Fibroblast of lung (primary cell): ENCODE measurements around the gene LDLRAD4. TPM values are rescaled to one million over a fixed set of nuclear protein-coding genes. Genes with fewer than 3 reads are reported as not detected.

Experiments
- DNase-seq, 2 donors: peaks; one replicate each; pipeline versions ENCODE4 v3.0.0 to v3.0.0-alpha.2; 2010; ENCODE audit warnings: low read depth in 2 of 2
- H2AFZ ChIP-seq: 2 replicates; pipeline ENCODE4 v1.5.1; 2012; ENCODE audit warnings: low read length, control low read depth, inconsistent platforms
- H3K27ac ChIP-seq: 2 replicates; pipeline ENCODE4 v1.5.1; 2011; ENCODE audit warnings: low read length, control low read depth; ENCODE audit not compliant: insufficient read depth
- H3K27me3 ChIP-seq: 2 replicates; pipeline ENCODE4 v1.5.1; 2011; ENCODE audit warnings: mild to moderate bottlenecking, low read length; ENCODE audit not compliant: control insufficient read depth, insufficient read depth
- H3K36me3 ChIP-seq: 2 replicates; pipeline ENCODE4 v1.5.1; 2011; ENCODE audit warnings: low read length; ENCODE audit not compliant: control insufficient read depth, insufficient read depth
- H3K4me1 ChIP-seq: 2 replicates; pipeline ENCODE4 v1.5.1; 2011; ENCODE audit warnings: low read length; ENCODE audit not compliant: control insufficient read depth, insufficient read depth; ENCODE audit errors: extremely low read depth
- H3K4me2 ChIP-seq: 2 replicates; pipeline ENCODE4 v1.5.1; 2011; ENCODE audit warnings: low read length, control low read depth; ENCODE audit not compliant: insufficient read depth; ENCODE audit errors: extremely low read depth
- H3K4me3 ChIP-seq, 4 experiments: fragments of 200-600 bp in 1 of 4; sonication (generic) in 1 of 4; replicated peaks in 1 of 4; 2 replicates each; pipeline ENCODE4 v1.5.1; 2011 to 2016; ENCODE audit warnings: low read length in 4 of 4, low read depth in 3 of 4, mild to moderate bottlenecking in 3 of 4, control low read depth in 2 of 4, inconsistent platforms in 1 of 4, mixed read lengths in 1 of 4; ENCODE audit not compliant: insufficient read depth in 1 of 4; ENCODE audit errors: control extremely low read depth in 1 of 4
- H3K79me2 ChIP-seq: 2 replicates; pipeline ENCODE4 v1.5.1; 2012; ENCODE audit warnings: mild to moderate bottlenecking, low read length, inconsistent platforms; ENCODE audit not compliant: control insufficient read depth, insufficient read depth
- H3K9ac ChIP-seq: 2 replicates; pipeline ENCODE4 v1.5.1; 2011; ENCODE audit warnings: mild to moderate bottlenecking, low read length, control low read depth; ENCODE audit not compliant: insufficient read depth
- H3K9me3 ChIP-seq: 2 replicates; pipeline ENCODE4 v1.5.1; 2012; ENCODE audit warnings: low read depth, low read length; ENCODE audit not compliant: control insufficient read depth, insufficient read depth
- H4K20me1 ChIP-seq: 2 replicates; pipeline ENCODE4 v1.5.1; 2011; ENCODE audit warnings: low read length; ENCODE audit not compliant: control insufficient read depth, insufficient read depth; ENCODE audit errors: extremely low read depth
- EZH2 ChIP-seq: IDR thresholded peaks from 2 replicates; pipeline ENCODE4 v1.5.1; 2012; ENCODE audit warnings: low read length, control low read depth, mild to moderate bottlenecking; ENCODE audit errors: missing control alignments
- polyA plus RNA-seq, 2 donors: library from polyadenylated mRNA; depleted of rRNA in 1 of 2; stranded (reverse) in 1 of 2; unstranded in 1 of 2; fragments of >200 nt; gene quantifications; 2 replicates each; pipeline ENCODE4 v1.2.1, GENCODE V29; 2011 to 2012; ENCODE audit warnings: missing spikeins in 1 of 2
- total RNA-seq: library from RNA; depleted of rRNA; stranded (reverse); fragments of >200 nt; gene quantifications from 2 replicates; pipeline ENCODE4 v1.2.1, GENCODE V29; 2014
- TF ChIP-seq, protein P1 (sequence below), 2 donors: IDR thresholded peaks in 1 of 2; conservative IDR thresholded peaks in 1 of 2; 1 replicate in 1 of 2; 2 replicates in 1 of 2; pipeline ENCODE4 v1.5.1; 2011 to 2012; ENCODE audit warnings: low read length in 2 of 2, control low read depth in 1 of 2, inconsistent platforms in 1 of 2, low read depth in 1 of 2, mild to moderate bottlenecking in 1 of 2

LDLRAD4 gene
- total and polyA plus RNA-seq, 2 donors (not counting 1 experiment from before 2014, with no cell fraction given) = not detected

DNA sequence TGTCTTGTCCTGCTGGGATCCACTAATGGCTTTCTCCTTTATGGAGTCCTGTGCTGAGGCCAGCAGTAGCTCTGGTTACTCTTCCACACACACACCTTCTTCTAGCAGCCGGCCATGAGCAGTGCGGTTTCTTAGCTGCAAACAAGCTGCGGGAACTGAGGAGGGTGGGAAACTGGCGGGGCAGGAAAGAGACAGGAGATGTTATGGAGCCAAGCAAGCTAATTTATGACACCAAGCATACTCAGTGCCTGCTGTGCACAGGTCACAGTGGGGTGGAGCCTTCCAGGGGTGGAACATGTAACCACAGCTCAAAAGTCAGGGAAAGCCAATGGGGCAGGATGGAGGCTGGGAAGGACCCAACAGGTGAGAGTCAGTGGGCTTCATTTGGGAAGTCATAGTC lies 327.0 kb downstream of the LDLRAD4 start:
- Histone ChIP-seq H2AFZ (no peak overlapping the region), H3K36me3 (no peaks in the 10 kb centered on the region), H3K4me3 (no peak overlapping the region), H3K4me1 (no peaks in the 10 kb centered on the region), H3K27me3 (no peaks in the 10 kb centered on the region), H3K27ac (no peak overlapping the region), H4K20me1 (no peaks in the 10 kb centered on the region), H3K4me2 (no peak overlapping the region), H3K9ac (no peak overlapping the region), H3K79me2 (no peaks in the 10 kb centered on the region), H3K9me3 (no peaks in the 10 kb centered on the region)
- TF ChIP-seq, protein P1, sequence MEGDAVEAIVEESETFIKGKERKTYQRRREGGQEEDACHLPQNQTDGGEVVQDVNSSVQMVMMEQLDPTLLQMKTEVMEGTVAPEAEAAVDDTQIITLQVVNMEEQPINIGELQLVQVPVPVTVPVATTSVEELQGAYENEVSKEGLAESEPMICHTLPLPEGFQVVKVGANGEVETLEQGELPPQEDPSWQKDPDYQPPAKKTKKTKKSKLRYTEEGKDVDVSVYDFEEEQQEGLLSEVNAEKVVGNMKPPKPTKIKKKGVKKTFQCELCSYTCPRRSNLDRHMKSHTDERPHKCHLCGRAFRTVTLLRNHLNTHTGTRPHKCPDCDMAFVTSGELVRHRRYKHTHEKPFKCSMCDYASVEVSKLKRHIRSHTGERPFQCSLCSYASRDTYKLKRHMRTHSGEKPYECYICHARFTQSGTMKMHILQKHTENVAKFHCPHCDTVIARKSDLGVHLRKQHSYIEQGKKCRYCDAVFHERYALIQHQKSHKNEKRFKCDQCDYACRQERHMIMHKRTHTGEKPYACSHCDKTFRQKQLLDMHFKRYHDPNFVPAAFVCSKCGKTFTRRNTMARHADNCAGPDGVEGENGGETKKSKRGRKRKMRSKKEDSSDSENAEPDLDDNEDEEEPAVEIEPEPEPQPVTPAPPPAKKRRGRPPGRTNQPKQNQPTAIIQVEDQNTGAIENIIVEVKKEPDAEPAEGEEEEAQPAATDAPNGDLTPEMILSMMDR (conservative IDR thresholded peaks at IDR 0.05 in 1 of 2, IDR thresholded peaks at IDR 0.05 in 1 of 2; ENCODE audit: low read depth in 1 of 2, low read length in 2 of 2) = no peak
- no peak for TF ChIP-seq EZH2
- no peak for DNase-seq

GRCh38 chr18:13545955-13546354 lies 327.4 kb downstream of the LDLRAD4 start:
- no peak overlapping the region for H3K27ac ChIP-seq
- no peak overlapping the region for H3K4me2 ChIP-seq
- H3K36me3 ChIP-seq = no peaks in the 10 kb centered on the region
- no peak overlapping the region for H3K4me3 ChIP-seq
- no peak for DNase-seq
- H3K9ac ChIP-seq = no peak overlapping the region
- no peaks in the 10 kb centered on the region for H3K79me2 ChIP-seq
- H3K9me3 ChIP-seq = no peaks in the 10 kb centered on the region
- no peaks in the 10 kb centered on the region for H3K4me1 ChIP-seq
- H3K27me3 ChIP-seq = no peaks in the 10 kb centered on the region
- no peaks in the 10 kb centered on the region for H4K20me1 ChIP-seq
- H2AFZ ChIP-seq = no peak overlapping the region
- TF ChIP-seq, protein P1 (conservative IDR thresholded peaks at IDR 0.05 in 1 of 2, IDR thresholded peaks at IDR 0.05 in 1 of 2; ENCODE audit: low read depth in 1 of 2, low read length in 2 of 2) = no peak
- TF ChIP-seq EZH2 = no peak

DNA sequence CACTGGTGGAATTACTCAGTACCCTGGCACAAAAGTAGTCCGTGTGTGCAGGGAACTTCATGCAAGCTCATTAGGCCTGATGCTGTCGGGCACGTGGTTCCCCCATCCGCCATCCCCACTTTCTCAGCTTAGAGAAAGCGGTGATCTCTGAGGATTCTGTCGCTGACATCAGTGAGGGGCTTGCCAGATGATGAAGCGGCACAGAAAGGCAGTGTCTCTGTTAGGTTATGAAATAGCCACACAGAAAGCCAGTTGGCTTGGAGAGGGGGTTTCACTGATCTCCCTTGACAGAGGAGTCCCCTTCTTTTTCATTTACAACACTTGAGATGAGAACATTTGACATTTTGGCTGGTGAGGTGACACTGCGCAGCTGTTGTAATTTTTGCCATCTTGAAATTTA lies 328.1 kb downstream of the LDLRAD4 start:
- Histone ChIP-seq H3K9me3 (no peaks in the 10 kb centered on the region), H3K4me1 (no peaks in the 10 kb centered on the region), H4K20me1 (no peaks in the 10 kb centered on the region), H3K36me3 (no peaks in the 10 kb centered on the region), H3K79me2 (no peaks in the 10 kb centered on the region), H3K27me3 (no peaks in the 10 kb centered on the region), H3K27ac (no peak overlapping the region), H3K4me3 (no peak overlapping the region), H3K4me2 (no peak overlapping the region), H3K9ac (no peak overlapping the region), H2AFZ (no peak overlapping the region)
- no peak for DNase-seq
- TF ChIP-seq, protein P1 (conservative IDR thresholded peaks at IDR 0.05 in 1 of 2, IDR thresholded peaks at IDR 0.05 in 1 of 2; ENCODE audit: low read depth in 1 of 2, low read length in 2 of 2) = no peak
- no peak for TF ChIP-seq EZH2
